Measurements from ENCODE around the gene LRMDA.

Gene LRMDA

GRCh38 chr10:75477680-75478079 is 46.3 kb downstream of the LRMDA start:
- DNase-seq, result no peak

DNA sequence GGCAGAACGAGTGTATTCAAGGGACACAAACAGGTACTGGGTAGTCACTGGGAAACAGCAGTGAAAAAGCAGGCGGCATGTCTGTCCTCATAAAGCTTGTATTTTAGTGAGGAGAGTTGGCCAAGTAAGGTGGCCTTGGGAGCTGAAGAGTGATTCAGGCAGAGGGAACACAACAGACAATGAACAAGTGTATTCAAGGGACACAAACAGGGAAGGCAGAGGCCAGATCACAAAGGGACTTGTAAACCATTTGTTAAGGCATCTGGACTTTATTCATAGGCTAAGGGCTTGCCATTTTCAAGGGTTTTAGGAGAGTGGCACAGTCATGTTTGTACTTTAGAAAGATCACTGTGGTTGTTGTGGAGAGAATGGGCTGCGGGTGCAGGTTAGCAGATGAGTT is 49.0 kb downstream of the LRMDA start:
- DNase-seq, result no peak

GRCh38 chr10:75483188-75483587 is 51.8 kb downstream of the LRMDA start:
- no peak for DNase-seq

GRCh38 chr10:75484717-75485116 is 53.3 kb downstream of the LRMDA start:
- no peak for DNase-seq

GRCh38 chr10:75486591-75486990 is 55.2 kb downstream of the LRMDA start:
- no peak for DNase-seq

GRCh38 chr10:75487087-75487754 is 55.8 kb downstream of the LRMDA start:
- no peak for DNase-seq

DNA sequence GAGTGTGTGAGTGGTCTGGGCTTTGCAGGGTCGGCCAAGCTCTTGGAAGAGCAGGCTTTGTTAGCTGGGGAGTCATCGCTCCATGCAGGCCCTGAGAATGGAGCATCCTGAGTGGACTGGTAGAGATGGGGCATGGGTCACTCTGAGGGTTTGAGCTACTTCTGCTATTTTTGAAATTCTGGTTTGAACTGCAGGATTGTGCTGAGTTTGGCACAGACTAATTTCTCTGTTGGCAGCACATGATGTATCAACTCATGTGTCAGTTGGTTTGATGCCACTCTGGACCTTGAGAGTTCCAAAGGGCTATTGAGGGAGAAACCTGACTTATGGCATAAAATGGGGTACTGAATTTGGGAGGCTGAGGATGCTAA is 56.3 kb downstream of the LRMDA start:
- no peak for DNase-seq

GRCh38 chr10:75492173-75492925 is 60.9 kb downstream of the LRMDA start:
- no peak for DNase-seq

GRCh38 chr10:75493464-75493863 is 62.0 kb downstream of the LRMDA start:
- DNase-seq, result no peak

DNA sequence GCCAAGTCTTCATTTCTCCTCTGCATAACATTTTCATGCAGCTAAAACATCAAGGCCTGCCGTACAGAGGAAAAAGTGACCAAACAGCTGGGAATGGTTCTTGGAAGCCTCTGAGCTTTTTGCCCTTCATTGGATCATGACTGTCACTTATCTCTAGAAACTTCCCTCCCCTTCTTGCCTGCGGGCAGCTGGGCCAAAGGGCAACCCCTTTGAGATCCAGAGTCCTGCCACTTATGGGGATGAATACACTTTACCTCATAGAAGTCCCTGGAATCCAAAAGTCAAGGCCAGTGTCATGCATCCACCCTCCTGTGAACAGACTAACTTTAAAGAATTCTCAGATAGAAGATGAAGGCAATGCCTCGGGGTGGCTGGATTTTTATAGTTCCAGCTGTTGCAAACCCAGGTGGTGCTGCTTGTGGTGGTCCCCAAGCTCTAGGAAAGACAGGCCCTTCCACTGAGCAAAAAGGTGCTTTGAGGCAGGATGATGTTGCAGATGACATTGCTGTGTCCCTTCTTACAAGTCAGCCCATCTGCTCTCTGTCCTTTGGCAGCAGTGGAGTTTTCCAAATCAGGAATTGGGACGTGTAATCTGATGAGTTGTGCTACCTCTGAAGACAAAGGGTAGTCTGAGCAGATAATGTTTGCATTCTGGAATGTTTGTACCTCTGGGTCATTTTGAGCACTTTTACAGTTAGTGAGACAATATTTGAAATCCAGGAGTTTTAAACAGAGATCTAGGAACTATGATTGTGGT is 64.2 kb downstream of the LRMDA start:
- DNase-seq, result no peak

DNA sequence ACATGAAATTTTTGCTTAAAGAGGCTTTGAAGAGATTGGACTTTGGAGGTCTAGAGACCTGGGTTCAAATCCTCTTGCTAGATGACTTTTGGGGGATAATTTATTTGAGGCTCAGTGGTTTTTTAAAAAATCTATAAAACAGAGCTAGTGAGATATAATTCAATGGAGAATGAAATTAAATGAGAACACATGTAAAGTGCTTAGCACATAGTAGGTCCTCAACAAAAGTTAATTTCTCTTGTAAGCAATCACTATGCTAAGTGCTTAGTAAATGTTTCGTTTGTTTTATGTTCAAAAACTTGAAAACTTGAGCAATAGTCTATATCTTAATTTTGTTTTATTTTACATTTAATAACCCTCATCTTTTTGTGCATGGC is 64.8 kb downstream of the LRMDA start:
- no peak for DNase-seq

- no peak for DNase-seq
These were observed 66.8 kb downstream of the LRMDA start for GRCh38 chr10:75497997-75498883.

DNA sequence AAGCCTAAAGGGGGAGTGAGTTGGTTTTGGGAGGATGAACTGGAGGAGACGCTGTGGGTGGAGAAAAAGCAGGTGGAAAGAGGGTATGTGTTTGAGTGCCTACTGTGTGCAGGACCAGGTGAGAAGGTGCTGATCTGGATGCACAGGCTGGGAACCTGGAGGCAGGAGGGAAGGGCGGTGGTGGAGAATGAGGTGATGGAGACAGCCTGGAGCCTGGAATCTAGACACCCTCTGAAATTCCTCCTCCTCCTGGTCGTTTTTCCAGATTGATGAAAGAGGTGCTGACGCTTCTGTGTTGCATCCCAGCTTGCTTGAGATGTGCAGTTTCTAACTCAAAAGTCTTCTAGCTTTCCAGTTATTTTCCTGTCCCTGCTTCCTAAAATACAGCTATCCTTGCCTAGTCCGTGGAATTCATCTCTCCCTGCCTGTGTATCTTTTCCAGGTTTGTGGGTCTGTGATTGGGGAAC is 67.5 kb downstream of the LRMDA start:
- DNase-seq, result no peak

DNA sequence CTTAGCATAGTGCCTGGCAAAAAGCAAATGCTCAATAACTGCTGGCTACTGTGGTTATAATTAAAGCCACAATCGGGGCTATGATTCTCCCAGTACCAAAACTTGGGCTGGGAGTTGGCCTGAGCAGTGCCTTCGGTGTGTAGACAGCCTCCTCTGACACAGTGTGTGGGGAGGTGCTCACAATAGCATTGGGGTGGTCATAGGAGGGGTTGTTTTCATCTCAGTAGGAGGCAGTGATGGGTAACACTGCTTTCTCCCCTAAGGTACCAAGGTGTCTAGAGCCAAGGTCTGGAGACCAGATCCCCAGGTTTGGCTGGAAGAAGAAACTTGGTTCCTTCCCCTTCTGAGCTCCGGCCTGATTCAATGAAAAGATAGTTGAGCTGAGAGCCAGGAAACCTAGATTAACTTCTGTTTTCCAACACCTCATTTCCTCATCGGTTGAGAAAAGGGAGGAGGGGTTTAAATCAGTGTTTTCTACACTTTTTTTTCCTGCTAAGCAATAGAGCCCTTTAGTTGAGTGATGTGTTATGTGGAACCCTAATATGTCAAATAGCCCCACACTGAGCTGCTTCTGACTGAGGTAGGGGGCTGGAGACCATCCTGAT is 68.2 kb downstream of the LRMDA start:
- no peak for DNase-seq

DNA sequence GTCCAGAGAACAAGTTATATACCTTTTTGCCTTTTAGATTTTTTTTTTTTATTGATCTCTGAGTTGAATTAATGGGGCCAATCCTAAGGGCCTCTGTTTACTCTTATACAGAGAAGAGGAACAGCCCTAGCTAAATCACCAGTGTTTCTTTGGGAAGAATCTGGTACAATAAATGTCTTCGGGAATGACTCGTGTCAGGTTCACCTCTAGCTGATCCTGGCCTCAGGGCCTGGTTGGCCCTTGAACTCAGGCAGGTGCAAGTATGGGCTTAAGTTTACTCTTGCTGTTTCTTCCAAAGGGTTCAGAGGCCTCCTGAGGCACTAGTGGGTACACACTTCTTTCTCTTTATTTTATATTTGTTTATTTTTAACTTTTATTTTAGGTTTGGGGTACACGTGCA is 71.0 kb downstream of the LRMDA start:
- DNase-seq, result no peak

- no peak for DNase-seq
These were observed 71.4 kb downstream of the LRMDA start for GRCh38 chr10:75502838-75503237.

DNA sequence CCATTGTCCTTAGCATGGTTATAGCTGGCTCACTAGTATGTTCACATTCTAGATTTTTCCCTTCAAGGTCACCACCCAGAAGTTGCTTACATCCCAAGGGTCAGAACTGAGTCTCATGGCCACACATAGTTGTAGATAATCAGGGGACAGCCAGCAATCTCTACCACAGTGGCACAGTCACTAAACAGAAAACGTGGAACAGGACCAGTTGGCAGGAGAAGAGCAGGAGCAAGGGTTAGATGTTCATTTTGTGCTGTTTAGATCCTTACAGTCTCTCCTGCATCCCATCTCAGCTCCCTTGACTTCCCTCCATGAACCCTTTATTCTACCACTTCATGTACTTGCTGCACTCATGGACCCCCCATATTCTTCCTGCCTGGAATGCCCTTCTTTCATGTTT is 73.9 kb downstream of the LRMDA start:
- DNase-seq, result no peak

GRCh38 chr10:75505840-75506506 is 74.5 kb downstream of the LRMDA start:
- DNase-seq, result no peak

GRCh38 chr10:75506930-75507329 is 75.5 kb downstream of the LRMDA start:
- no peak for DNase-seq

DNA sequence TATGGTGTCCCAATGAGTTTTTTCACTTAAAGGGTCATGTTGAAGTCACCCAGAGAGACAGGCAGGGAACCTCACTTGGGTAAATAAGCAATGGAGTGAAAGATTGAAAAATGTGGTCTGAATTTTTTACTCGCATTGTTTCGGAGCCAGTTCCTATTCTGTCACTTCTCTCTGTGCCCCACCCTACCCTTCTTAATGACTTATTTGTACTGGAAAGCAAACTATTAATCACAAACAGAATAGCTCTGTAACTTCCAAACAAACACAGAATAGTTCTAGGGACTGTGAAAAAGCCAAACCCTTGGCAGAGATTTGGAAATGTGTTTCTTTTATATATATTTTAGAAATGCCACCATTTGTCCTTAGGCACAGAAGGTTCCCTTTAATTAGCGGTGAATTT is 76.0 kb downstream of the LRMDA start:
- DNase-seq, result no peak

DNA sequence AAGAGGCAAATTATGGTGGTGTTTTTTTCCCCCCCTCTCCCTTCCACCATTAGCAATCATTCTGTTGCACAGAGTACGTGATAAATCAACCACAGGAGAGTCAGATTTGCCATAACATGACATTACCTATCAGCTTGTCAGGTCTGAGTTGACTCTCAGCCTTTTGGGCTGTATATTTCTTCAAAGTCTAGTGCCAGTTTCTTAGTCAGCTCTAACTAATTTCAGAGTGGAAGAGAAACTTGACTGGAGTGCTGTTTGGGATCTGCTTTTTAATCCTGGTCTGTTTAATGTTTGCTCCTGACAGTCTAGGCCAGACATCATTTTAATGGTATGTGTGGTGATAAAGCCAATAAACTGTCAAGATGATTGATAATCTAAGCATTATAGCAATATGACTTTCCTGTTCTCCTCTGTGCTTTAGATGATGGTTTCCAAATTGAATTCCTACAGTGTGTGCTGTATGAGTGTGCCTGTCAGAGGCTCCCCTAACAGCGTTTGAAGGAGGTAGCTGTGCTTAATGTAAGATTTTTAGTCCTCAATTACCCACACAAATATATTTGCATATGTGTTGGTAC is 76.9 kb downstream of the LRMDA start:
- no peak for DNase-seq
